ENCODE data around the gene DMRT1.

DMRT1 gene

GRCh38 chr9:841371-842209 lies at the start of gene DMRT1:
DMRT1 (plus strand) TSS chr9:841697; CDS start chr9:841839, 142 bp downstream.
- no peak for DNase-seq

- DNase-seq, result no peak
Measured at GRCh38 chr9:792331-793260, 48.9 kb upstream of the DMRT1 start.

- no peak for DNase-seq
Measured at GRCh38 chr9:794386-794785, 47.1 kb upstream of the DMRT1 start.

GRCh38 chr9:795869-796268 lies 45.6 kb upstream of the DMRT1 start:
- DNase-seq, result no peak

- no peak for DNase-seq
Measured at GRCh38 chr9:800591-801150, 40.8 kb upstream of the DMRT1 start.

GRCh38 chr9:801399-802071 lies 40.0 kb upstream of the DMRT1 start:
- DNase-seq, result peak; percentile 91

GRCh38 chr9:804026-804425 lies 37.5 kb upstream of the DMRT1 start:
- no peak for DNase-seq

GRCh38 chr9:805151-805550 lies 36.3 kb upstream of the DMRT1 start:
- DNase-seq, result no peak

GRCh38 chr9:806285-807156 lies 35.0 kb upstream of the DMRT1 start:
- peak; percentile 32 for DNase-seq

- DNase-seq, result no peak
Measured at GRCh38 chr9:811106-811531, 30.4 kb upstream of the DMRT1 start.

GRCh38 chr9:818958-819357 lies 22.5 kb upstream of the DMRT1 start:
- no peak for DNase-seq

GRCh38 chr9:826500-827280 lies 14.8 kb upstream of the DMRT1 start:
- no peak for DNase-seq

- DNase-seq, result no peak
Measured at GRCh38 chr9:840343-840742, 1.2 kb upstream of the DMRT1 start.

GRCh38 chr9:842635-843426 lies 1.3 kb downstream of the DMRT1 start:
- DNase-seq, result no peak

GRCh38 chr9:843427-843785 lies 1.9 kb downstream of the DMRT1 start:
- DNase-seq, result no peak

- no peak for DNase-seq
Measured at GRCh38 chr9:846852-847251, 5.4 kb downstream of the DMRT1 start.

- DNase-seq, result no peak
Measured at GRCh38 chr9:847505-847904, 6.0 kb downstream of the DMRT1 start.

GRCh38 chr9:849431-849830 lies 7.9 kb downstream of the DMRT1 start:
- no peak for DNase-seq

- no peak for DNase-seq
Measured at GRCh38 chr9:852539-852938, 11.0 kb downstream of the DMRT1 start.

- DNase-seq, result no peak
Measured at GRCh38 chr9:859251-859650, 17.8 kb downstream of the DMRT1 start.

Data from fibroblast of skin of right quadriceps (primary cell).